Endothelial cell of umbilical vein (primary cell): ENCODE results near the gene SLC19A1. TPM values are rescaled to one million over a fixed set of nuclear protein-coding genes. Genes with fewer than 3 reads are reported as not detected.

Experiments
- BruUV-seq: library from RNA; stranded (reverse); fragments of 400-500 nt; replicated peaks from 2 replicates; lab custom pipeline; 2021; lab: Mats Ljungman, UMichigan
- CTCF ChIA-PET: fragments of 300-600, 350-600 bp; sonication (Branson Sonifier 250); formaldehyde crosslinking; loops from one replicate; lab custom pipeline; 2021; ENCODE audit warnings: antibody characterized with exemption, inconsistent platforms; lab: Charles Lee
- POLR2A ChIA-PET: fragments of 300-600, 350-600 bp; sonication (Branson Sonifier 250); formaldehyde crosslinking; loops from one replicate; lab custom pipeline; 2021; ENCODE audit warnings: antibody characterized with exemption, inconsistent platforms; lab: Charles Lee
- DNase-seq: peaks from one replicate; pipeline ENCODE4 v3.0.0-alpha.2; 2011; ENCODE audit warnings: low read depth, low spot score
- FAIRE-seq: peaks from 2 replicates; lab custom pipeline; 2011; peaks lifted over from hg19 to GRCh38; lab: Jason Lieb, UNC
- H2AFZ ChIP-seq: 2 replicates; pipeline ENCODE4 v1.6.0; 2012; ENCODE audit warnings: low read depth, low read length, control low read depth, inconsistent platforms
- H3K27ac ChIP-seq: 2 replicates; pipeline ENCODE4 v1.5.1; 2011; ENCODE audit warnings: low read depth, mild to moderate bottlenecking, control low read depth, low read length, moderate library complexity; ENCODE audit not compliant: insufficient read depth
- H3K27me3 ChIP-seq, 2 experiments: 2 replicates each; pipeline versions ENCODE4 v1.6.0 to v1.6.1; 2011; ENCODE audit warnings: low read length in 2 of 2, mixed read lengths in 1 of 2; ENCODE audit not compliant: control insufficient read depth in 2 of 2, insufficient read depth in 2 of 2
- H3K36me3 ChIP-seq, 2 experiments: 2 replicates in 1 of 2; 3 replicates in 1 of 2; pipeline ENCODE4 v1.5.1; 2011; ENCODE audit warnings: low read length in 2 of 2, mild to moderate bottlenecking in 1 of 2, moderate library complexity in 1 of 2; ENCODE audit not compliant: control insufficient read depth in 2 of 2, insufficient read depth in 2 of 2; ENCODE audit errors: extremely low read depth in 1 of 2
- H3K4me1 ChIP-seq: 3 replicates; pipeline ENCODE4 v1.5.1; 2011; ENCODE audit warnings: mild to moderate bottlenecking, low read length; ENCODE audit not compliant: control insufficient read depth, insufficient read depth; ENCODE audit errors: extremely low read depth
- H3K4me2 ChIP-seq: 2 replicates; pipeline ENCODE4 v1.6.1; 2011; ENCODE audit warnings: low read length, control low read depth, mixed read lengths; ENCODE audit not compliant: insufficient read depth
- H3K4me3 ChIP-seq, 3 experiments: fragments of 200-600 bp in 1 of 3; sonication (generic), shearing (Covaris generic) in 1 of 3; replicated peaks in 1 of 3; 2 replicates each; pipeline ENCODE4 v1.5.1; 2011 to 2016; ENCODE audit warnings: control low read depth in 3 of 3, low read length in 3 of 3, mild to moderate bottlenecking in 2 of 3, inconsistent platforms in 1 of 3, low read depth in 1 of 3, moderate library complexity in 1 of 3; ENCODE audit not compliant: insufficient read depth in 1 of 3
- H3K79me2 ChIP-seq: 2 replicates; pipeline ENCODE4 v1.6.0; 2012; ENCODE audit warnings: low read length, inconsistent platforms; ENCODE audit not compliant: control insufficient read depth, insufficient read depth
- H3K9ac ChIP-seq: replicated peaks from 2 replicates; pipeline ENCODE3; 2011; ENCODE audit warnings: low read length, control low read depth; ENCODE audit not compliant: insufficient read depth; ENCODE audit errors: extremely low read depth
- H3K9me1 ChIP-seq: replicated peaks from 3 replicates; pipeline ENCODE4 v1.6.0; 2011; ENCODE audit warnings: mild to moderate bottlenecking, low read length; ENCODE audit not compliant: control insufficient read depth, insufficient read depth; ENCODE audit errors: extremely low read depth
- H3K9me3 ChIP-seq: replicated peaks from 2 replicates; pipeline ENCODE4 v1.5.1; 2012; ENCODE audit warnings: low read length, inconsistent platforms; ENCODE audit not compliant: control insufficient read depth, insufficient read depth
- H4K20me1 ChIP-seq: replicated peaks from 2 replicates; pipeline ENCODE3; 2011; ENCODE audit warnings: mild to moderate bottlenecking, low read length; ENCODE audit not compliant: control insufficient read depth, insufficient read depth; ENCODE audit errors: extremely low read depth
- EZH2 ChIP-seq: IDR thresholded peaks from 2 replicates; pipeline ENCODE4 v1.6.1; 2012; ENCODE audit warnings: borderline replicate concordance, low read depth, mild to moderate bottlenecking, moderate library complexity, low read length, inconsistent platforms; ENCODE audit not compliant: severe bottlenecking
- FOS ChIP-seq: IDR thresholded peaks from 2 replicates; pipeline ENCODE4 v1.6.1; 2011; ENCODE audit warnings: mild to moderate bottlenecking, low read length, moderate library complexity, borderline replicate concordance; ENCODE audit not compliant: insufficient read depth
- GATA2 ChIP-seq: IDR thresholded peaks from 2 replicates; pipeline ENCODE4 v1.7.0; 2011; ENCODE audit warnings: low read depth, mild to moderate bottlenecking, moderate library complexity, mixed read lengths, low read length; ENCODE audit not compliant: insufficient read length, insufficient read depth
- JUN ChIP-seq: IDR thresholded peaks from 2 replicates; pipeline ENCODE4 v1.6.1; 2011; ENCODE audit warnings: borderline replicate concordance, low read depth; ENCODE audit not compliant: insufficient read length, insufficient read depth
- MYC ChIP-seq: IDR thresholded peaks from one replicate; pipeline ENCODE4 v1.6.1; 2011; ENCODE audit warnings: mild to moderate bottlenecking, low read depth, low read length
- POLR2A ChIP-seq: IDR thresholded peaks from 2 replicates; pipeline ENCODE4 v1.6.1; 2012; ENCODE audit warnings: low read depth, mild to moderate bottlenecking, control low read depth, low read length
- POLR2AphosphoS5 ChIP-seq: IDR thresholded peaks from 2 replicates; pipeline ENCODE4 v1.6.1; 2012; ENCODE audit warnings: low read depth, mild to moderate bottlenecking, control low read depth, low read length, moderate library complexity; ENCODE audit not compliant: insufficient read depth
- dilution Hi-C: fragments of 300-500 bp; cut with MboI; formaldehyde crosslinking; loops from one replicate; pipeline ENCODE4 v1.15.0; 2019; ENCODE audit warnings: low sequenced_read_pairs; ENCODE audit not compliant: extremely low pct_ligation_motif_present
- intact Hi-C: fragments of 100-400 bp; cut with micrococcal nuclease; formaldehyde crosslinking; loops from one replicate; pipeline ENCODE4 v1.10.0; 2022
- polyA plus RNA-seq, 4 experiments: library from polyadenylated mRNA; depleted of rRNA in 3 of 4; stranded (reverse) in 3 of 4; unstranded in 1 of 4; fragments of >200 nt; gene quantifications; 2 replicates each; pipeline versions ENCODE4 v1.2.1 to v1.2.3, GENCODE V29; 2011 to 2012; ENCODE audit warnings: missing spikeins in 1 of 4
- total RNA-seq: library from RNA; stranded (reverse); gene quantifications from 2 replicates; pipeline ENCODE4 v1.2.3, GENCODE V29; 2021
- TF ChIP-seq, protein P1 (sequence below), 2 donors: IDR thresholded peaks; 1 replicate in 1 of 2; 2 replicates in 1 of 2; pipeline ENCODE4 v1.5.1; 2011; ENCODE audit warnings: low read length in 2 of 2, mild to moderate bottlenecking in 2 of 2, moderate library complexity in 2 of 2, control low read depth in 1 of 2, inconsistent platforms in 1 of 2, low read depth in 1 of 2; ENCODE audit not compliant: insufficient read depth in 1 of 2; ENCODE audit errors: extremely low read depth in 1 of 2
- TF ChIP-seq, protein P2 (sequence below): IDR thresholded peaks from 2 replicates; pipeline ENCODE4 v1.6.1; 2011; ENCODE audit not compliant: insufficient read depth, insufficient read length

The SLC19A1 gene
- total and polyA plus RNA-seq, 2 donors (not counting 3 experiments of a cell fraction or from before 2014, with no cell fraction given), result 36.3 to 54.6 TPM

DNA sequence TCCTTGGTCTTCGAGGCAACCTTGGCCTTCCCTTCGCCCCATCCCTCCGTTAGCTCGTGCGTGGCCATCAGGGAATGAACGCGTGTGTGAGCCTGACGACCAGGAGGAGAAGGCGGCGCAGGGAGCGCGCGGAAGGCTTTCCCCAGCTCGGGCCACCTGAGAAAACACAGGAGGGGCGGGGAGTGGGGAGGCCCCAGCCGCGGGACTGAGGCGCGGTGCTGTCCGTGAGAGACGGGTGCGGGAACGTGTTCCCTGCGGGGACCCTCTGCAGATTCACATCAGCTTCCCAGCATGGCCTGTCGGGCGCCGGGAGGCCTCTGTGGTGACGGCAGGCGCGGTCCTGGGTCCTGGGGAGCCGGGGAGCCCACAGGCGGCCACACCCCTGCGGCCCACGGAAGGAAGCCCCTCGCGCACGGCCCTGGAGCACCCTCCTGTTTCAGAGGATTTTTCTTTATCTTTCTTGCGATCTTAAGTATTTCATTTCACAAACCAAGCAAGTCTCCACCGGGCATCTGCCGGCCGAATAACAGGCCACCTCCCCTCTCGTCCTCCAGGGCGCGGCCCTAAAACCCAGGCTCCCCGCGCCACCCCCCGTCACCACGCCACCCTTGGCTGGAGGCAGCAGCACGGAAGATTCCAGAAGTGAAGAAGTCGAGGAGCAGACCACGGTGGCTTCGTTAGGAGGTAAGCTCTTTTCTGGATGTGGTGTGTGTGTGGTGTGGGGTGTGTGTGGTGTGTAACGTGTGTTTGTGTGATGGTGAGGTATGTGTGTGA is 66.3 kb downstream of the SLC19A1 start:
- no peaks in the 10 kb centered on the region for H3K9me3 ChIP-seq
- FAIRE-seq (no peak), DNase-seq (no peak)
- TF ChIP-seq POLR2AphosphoS5 (no peak), MYC (no peak), FOS (no peak), GATA2 (no peak), POLR2A (no peak), JUN (no peak), EZH2 (no peak)
- TF ChIP-seq, protein P1, sequence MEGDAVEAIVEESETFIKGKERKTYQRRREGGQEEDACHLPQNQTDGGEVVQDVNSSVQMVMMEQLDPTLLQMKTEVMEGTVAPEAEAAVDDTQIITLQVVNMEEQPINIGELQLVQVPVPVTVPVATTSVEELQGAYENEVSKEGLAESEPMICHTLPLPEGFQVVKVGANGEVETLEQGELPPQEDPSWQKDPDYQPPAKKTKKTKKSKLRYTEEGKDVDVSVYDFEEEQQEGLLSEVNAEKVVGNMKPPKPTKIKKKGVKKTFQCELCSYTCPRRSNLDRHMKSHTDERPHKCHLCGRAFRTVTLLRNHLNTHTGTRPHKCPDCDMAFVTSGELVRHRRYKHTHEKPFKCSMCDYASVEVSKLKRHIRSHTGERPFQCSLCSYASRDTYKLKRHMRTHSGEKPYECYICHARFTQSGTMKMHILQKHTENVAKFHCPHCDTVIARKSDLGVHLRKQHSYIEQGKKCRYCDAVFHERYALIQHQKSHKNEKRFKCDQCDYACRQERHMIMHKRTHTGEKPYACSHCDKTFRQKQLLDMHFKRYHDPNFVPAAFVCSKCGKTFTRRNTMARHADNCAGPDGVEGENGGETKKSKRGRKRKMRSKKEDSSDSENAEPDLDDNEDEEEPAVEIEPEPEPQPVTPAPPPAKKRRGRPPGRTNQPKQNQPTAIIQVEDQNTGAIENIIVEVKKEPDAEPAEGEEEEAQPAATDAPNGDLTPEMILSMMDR (IDR thresholded peaks at IDR 0.05; ENCODE audit: extremely low read depth in 1 of 2, insufficient read depth in 1 of 2, low read depth in 1 of 2, low read length in 2 of 2), result no peak
- TF ChIP-seq, protein P2, sequence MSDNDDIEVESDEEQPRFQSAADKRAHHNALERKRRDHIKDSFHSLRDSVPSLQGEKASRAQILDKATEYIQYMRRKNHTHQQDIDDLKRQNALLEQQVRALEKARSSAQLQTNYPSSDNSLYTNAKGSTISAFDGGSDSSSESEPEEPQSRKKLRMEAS, result no peak
- CTCF ChIA-PET, result no interaction called here
- H3K9ac ChIP-seq, result no peak overlapping the region
- BruUV-seq, result no TSS peak
- peaks cover 16% of the 10 kb centered on the region for H3K4me1 ChIP-seq
- H3K27me3 ChIP-seq, result no peaks in the 10 kb centered on the region
- H3K27ac ChIP-seq, result no peak overlapping the region
- POLR2A ChIA-PET, result no interaction called here
- H2AFZ ChIP-seq, result no peak overlapping the region
- peaks cover 16% of the 10 kb centered on the region for H3K79me2 ChIP-seq
- intact Hi-C loops (loop anchor here (10.0 kb wide), 1 partner anchor 59 kb away; no protein-coding TSS in a partner anchor), dilution Hi-C loops (no loop called here)
- H3K36me3 ChIP-seq, result peaks cover 3 to 27% of the 10 kb centered on the region in 2 experiments
- no peaks in the 10 kb centered on the region for H4K20me1 ChIP-seq
- H3K9me1 ChIP-seq, result no peaks in the 10 kb centered on the region
- H3K4me2 ChIP-seq, result no peak overlapping the region
- no peak overlapping the region for H3K4me3 ChIP-seq
